ENCODE results near the gene ZNF611.
"Not testable (repeated sequence)": the region's sequence is repeated elsewhere in the genome, so short reads cannot be mapped to it uniquely, and the experiment has no call there.

ZNF611 gene

DNA sequence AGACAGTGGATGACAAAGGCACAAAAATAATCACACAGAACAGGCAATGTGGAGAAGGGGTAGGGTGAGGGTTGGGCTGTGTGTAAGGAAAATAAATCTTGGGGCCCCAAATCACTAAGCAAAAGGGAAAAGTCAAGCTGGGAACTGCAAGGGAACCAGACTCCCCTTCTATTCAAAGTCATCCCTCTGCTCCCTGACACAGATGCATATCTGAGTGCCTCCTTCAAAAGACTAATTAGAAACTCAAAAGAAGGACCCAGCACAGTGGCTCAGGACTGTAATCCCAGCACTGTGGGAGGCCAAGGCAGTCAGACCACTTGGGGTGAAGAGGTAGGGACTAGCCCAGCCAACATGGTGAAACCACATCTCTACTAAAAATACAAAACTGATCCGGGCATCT is 18.3 kb downstream of the ZNF611 start:
- H2AFZ ChIP-seq (ENCODE audit: low read length): no peak overlapping the region
- DNase-seq: no peak
- TF ChIP-seq EZH2 (optimal IDR thresholded peaks at IDR 0.05; ENCODE audit: low read depth, low read length) (no peak), EZH2phosphoT487 (IDR thresholded peaks at IDR 0.05; ENCODE audit: low read length) (no peak)
- TF ChIP-seq, protein P1, sequence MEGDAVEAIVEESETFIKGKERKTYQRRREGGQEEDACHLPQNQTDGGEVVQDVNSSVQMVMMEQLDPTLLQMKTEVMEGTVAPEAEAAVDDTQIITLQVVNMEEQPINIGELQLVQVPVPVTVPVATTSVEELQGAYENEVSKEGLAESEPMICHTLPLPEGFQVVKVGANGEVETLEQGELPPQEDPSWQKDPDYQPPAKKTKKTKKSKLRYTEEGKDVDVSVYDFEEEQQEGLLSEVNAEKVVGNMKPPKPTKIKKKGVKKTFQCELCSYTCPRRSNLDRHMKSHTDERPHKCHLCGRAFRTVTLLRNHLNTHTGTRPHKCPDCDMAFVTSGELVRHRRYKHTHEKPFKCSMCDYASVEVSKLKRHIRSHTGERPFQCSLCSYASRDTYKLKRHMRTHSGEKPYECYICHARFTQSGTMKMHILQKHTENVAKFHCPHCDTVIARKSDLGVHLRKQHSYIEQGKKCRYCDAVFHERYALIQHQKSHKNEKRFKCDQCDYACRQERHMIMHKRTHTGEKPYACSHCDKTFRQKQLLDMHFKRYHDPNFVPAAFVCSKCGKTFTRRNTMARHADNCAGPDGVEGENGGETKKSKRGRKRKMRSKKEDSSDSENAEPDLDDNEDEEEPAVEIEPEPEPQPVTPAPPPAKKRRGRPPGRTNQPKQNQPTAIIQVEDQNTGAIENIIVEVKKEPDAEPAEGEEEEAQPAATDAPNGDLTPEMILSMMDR (IDR thresholded peaks at IDR 0.05; ENCODE audit: low read length): no peak
- H3F3A ChIP-seq (ENCODE audit: insufficient read depth, low read length): no peaks in the 10 kb centered on the region
- no peaks in the 10 kb centered on the region for H3K9me3 ChIP-seq (replicated peaks; ENCODE audit: insufficient read depth, low read length)
- H3K4me1 ChIP-seq (ENCODE audit: low read length): no peaks in the 10 kb centered on the region
- no peaks in the 10 kb centered on the region for H4K20me1 ChIP-seq (ENCODE audit: insufficient read depth, low read length)
- H3K4me2 ChIP-seq (ENCODE audit: low read depth, low read length): no peak overlapping the region
- no peak overlapping the region for H3K27ac ChIP-seq (ENCODE audit: low read length)
- no peaks in the 10 kb centered on the region for H3K79me2 ChIP-seq (ENCODE audit: low read length)
- H3K36me3 ChIP-seq (replicated peaks; ENCODE audit: insufficient read depth, low read length): no peaks in the 10 kb centered on the region
- H3K9ac ChIP-seq (ENCODE audit: low read length): no peak overlapping the region
- no peak overlapping the region for H3K4me3 ChIP-seq (ENCODE audit: low read length)
- no peaks in the 10 kb centered on the region for H3K27me3 ChIP-seq (replicated peaks; ENCODE audit: insufficient read depth, low read length)
- no peaks in the 10 kb centered on the region for H3K9me2 ChIP-seq (replicated peaks; ENCODE audit: insufficient read depth, low read length)

DNA sequence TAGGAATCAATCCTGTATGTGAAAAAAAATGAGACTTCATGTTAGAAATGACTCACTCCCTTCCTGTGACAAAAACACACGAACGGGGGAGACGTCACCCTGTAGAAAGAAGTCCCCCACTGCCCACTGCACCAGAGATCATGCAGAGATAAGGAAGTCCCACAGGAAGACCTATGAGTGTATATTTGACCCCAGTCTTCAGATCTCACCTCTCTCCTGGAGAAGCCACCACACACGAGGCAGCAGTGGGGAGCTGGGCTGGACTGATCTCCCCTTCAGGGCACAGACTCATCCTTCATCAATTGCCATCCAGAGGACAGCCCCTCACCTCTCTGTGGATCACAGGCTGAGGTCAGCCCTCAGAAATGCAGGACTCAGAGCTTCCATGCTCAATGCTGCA is 18.9 kb downstream of the ZNF611 start:
- not testable (repeated sequence) for H3K36me3 ChIP-seq (replicated peaks; ENCODE audit: insufficient read depth, low read length); H3K27me3 ChIP-seq (replicated peaks; ENCODE audit: insufficient read depth, low read length); H3K27ac ChIP-seq (ENCODE audit: low read length); H3K9me2 ChIP-seq (replicated peaks; ENCODE audit: insufficient read depth, low read length); H3K4me2 ChIP-seq (ENCODE audit: low read depth, low read length); H3K4me1 ChIP-seq (ENCODE audit: low read length); H3K9ac ChIP-seq (ENCODE audit: low read length); H2AFZ ChIP-seq (ENCODE audit: low read length); H3F3A ChIP-seq (ENCODE audit: insufficient read depth, low read length); H3K79me2 ChIP-seq (ENCODE audit: low read length); H3K9me3 ChIP-seq (replicated peaks; ENCODE audit: insufficient read depth, low read length); DNase-seq; H3K4me3 ChIP-seq (ENCODE audit: low read length); H4K20me1 ChIP-seq (ENCODE audit: insufficient read depth, low read length)

DNA sequence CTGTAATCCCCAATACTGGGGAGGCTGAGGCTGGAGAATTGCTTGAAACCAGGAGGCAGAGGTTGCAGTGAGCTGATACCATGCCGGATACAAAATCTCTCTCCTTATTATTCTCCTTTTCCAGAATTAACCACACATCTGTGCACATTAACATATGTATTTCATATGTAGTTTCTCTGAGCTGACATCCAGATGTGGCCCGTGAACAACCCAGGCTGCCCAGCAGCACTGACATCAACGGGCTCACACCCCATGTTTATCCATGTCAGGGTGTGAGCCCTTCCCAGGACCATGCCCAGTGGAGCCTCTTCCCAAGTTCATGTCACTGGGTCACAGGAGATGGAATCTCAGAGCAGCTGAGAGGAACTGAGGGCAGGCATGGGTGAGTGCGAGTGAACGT is 19.5 kb downstream of the ZNF611 start:
- not testable (repeated sequence) for H3K4me1 ChIP-seq (ENCODE audit: low read length); H3K27me3 ChIP-seq (replicated peaks; ENCODE audit: insufficient read depth, low read length); H3K4me2 ChIP-seq (ENCODE audit: low read depth, low read length); H3K9me2 ChIP-seq (replicated peaks; ENCODE audit: insufficient read depth, low read length); H4K20me1 ChIP-seq (ENCODE audit: insufficient read depth, low read length); H3K27ac ChIP-seq (ENCODE audit: low read length); H2AFZ ChIP-seq (ENCODE audit: low read length); H3K79me2 ChIP-seq (ENCODE audit: low read length); H3F3A ChIP-seq (ENCODE audit: insufficient read depth, low read length); H3K4me3 ChIP-seq (ENCODE audit: low read length); DNase-seq; H3K36me3 ChIP-seq (replicated peaks; ENCODE audit: insufficient read depth, low read length); H3K9ac ChIP-seq (ENCODE audit: low read length); H3K9me3 ChIP-seq (replicated peaks; ENCODE audit: insufficient read depth, low read length)

DNA sequence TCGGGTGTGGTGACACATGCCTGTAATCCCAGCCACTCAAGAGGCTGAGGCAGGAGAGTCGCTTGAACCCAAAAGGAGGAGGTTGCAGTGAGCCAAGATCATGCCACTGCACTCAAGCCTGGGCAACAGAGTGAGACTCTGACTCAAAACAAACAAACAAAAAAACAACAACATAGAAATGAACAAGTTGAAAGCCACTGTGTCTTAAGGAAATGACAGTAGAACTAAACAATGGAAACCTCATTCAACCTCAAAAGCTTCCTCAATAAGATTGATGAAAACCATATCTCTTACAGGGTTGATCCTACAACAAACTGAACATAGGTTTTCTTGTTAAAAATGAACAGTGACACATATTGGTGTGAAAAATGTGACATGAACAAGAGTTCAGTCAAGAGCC is 21.8 kb downstream of the ZNF611 start:
- not testable (repeated sequence) for H2AFZ ChIP-seq (ENCODE audit: low read length); H3K4me3 ChIP-seq (ENCODE audit: low read length); H3K9me2 ChIP-seq (replicated peaks; ENCODE audit: insufficient read depth, low read length); H3K4me2 ChIP-seq (ENCODE audit: low read depth, low read length); H3K9ac ChIP-seq (ENCODE audit: low read length); H3K79me2 ChIP-seq (ENCODE audit: low read length); DNase-seq; H3K27ac ChIP-seq (ENCODE audit: low read length); H4K20me1 ChIP-seq (ENCODE audit: insufficient read depth, low read length); H3K9me3 ChIP-seq (replicated peaks; ENCODE audit: insufficient read depth, low read length); H3K27me3 ChIP-seq (replicated peaks; ENCODE audit: insufficient read depth, low read length); H3K4me1 ChIP-seq (ENCODE audit: low read length); H3K36me3 ChIP-seq (replicated peaks; ENCODE audit: insufficient read depth, low read length); H3F3A ChIP-seq (ENCODE audit: insufficient read depth, low read length)

DNA sequence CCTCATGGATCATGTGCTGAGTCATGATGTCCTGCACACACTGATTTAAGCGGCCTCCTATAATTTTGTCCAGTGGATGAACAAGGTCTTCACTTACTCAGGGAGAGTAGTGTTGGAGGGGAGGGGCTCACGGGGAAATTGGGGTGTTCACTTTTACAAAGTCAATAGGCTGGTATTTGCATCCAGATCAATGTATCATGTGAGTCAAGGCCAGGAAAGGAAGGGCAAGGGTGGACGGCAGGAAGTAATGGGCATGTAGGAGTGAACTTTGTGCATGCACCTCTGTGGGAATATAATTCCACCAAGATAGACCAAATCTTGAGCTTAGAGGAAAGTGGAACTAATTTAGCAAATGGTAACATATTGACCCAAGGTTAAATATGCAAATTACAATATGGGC is 23.2 kb downstream of the ZNF611 start:
- not testable (repeated sequence) for H3K9ac ChIP-seq (ENCODE audit: low read length); H3K4me3 ChIP-seq (ENCODE audit: low read length); H3K79me2 ChIP-seq (ENCODE audit: low read length); H3F3A ChIP-seq (ENCODE audit: insufficient read depth, low read length); H3K9me2 ChIP-seq (replicated peaks; ENCODE audit: insufficient read depth, low read length); H3K27ac ChIP-seq (ENCODE audit: low read length); H3K36me3 ChIP-seq (replicated peaks; ENCODE audit: insufficient read depth, low read length); H3K9me3 ChIP-seq (replicated peaks; ENCODE audit: insufficient read depth, low read length); DNase-seq; H2AFZ ChIP-seq (ENCODE audit: low read length); H3K4me2 ChIP-seq (ENCODE audit: low read depth, low read length); H4K20me1 ChIP-seq (ENCODE audit: insufficient read depth, low read length); H3K4me1 ChIP-seq (ENCODE audit: low read length); H3K27me3 ChIP-seq (replicated peaks; ENCODE audit: insufficient read depth, low read length)
